Esophagus squamous epithelium (tissue), 5 donors: ENCODE results near the gene NAE1. TPM values are rescaled to one million over a fixed set of nuclear protein-coding genes. Genes with fewer than 3 reads are reported as not detected.

Source experiments
- DNase-seq: peaks from one replicate; lab custom pipeline; 2025; lab: John Stamatoyannopoulos, UW
- H3K27ac ChIP-seq, 4 donors: fragments of 200-600 bp; sonication (generic); one replicate each; pipeline ENCODE4 v1.5.1; 2016 to 2019; ENCODE audit warnings: mild to moderate bottlenecking in 1 of 4
- H3K27me3 ChIP-seq, 4 donors: fragments of 200-600 bp; sonication (generic); 1 replicate in 3 of 4; 2 replicates in 1 of 4; pipeline versions ENCODE4 v1.5.1 to v1.6.0; 2017 to 2021; ENCODE audit warnings: antibody characterized with exemption in 1 of 4
- H3K36me3 ChIP-seq, 3 donors: fragments of 200-600 bp; sonication (generic); one replicate each; pipeline ENCODE4 v1.5.1; 2016 to 2019
- H3K4me1 ChIP-seq, 3 donors: fragments of 200-600 bp; sonication (generic); one replicate each; pipeline ENCODE4 v1.5.1; 2017 to 2019
- H3K4me3 ChIP-seq, 4 donors: fragments of 200-600 bp; sonication (generic); 1 replicate in 3 of 4; 2 replicates in 1 of 4; pipeline ENCODE4 v1.5.1; 2016 to 2019; ENCODE audit warnings: mild to moderate bottlenecking in 2 of 4, moderate library complexity in 1 of 4
- H3K9me3 ChIP-seq, 3 donors: fragments of 200-600 bp; sonication (generic); one replicate each; pipeline ENCODE4 v1.5.1; 2016 to 2019
- CTCF ChIP-seq, 6 experiments: fragments of 450-650 bp in 4 of 6; fragments of 200-600 bp in 2 of 6; sonication (generic) in 2 of 6; IDR thresholded peaks; one replicate each; pipeline ENCODE4 v1.5.1; 2016 to 2019; ENCODE audit warnings: antibody characterized with exemption in 6 of 6, mild to moderate bottlenecking in 4 of 6, moderate library complexity in 4 of 6
- POLR2A ChIP-seq, 4 donors: fragments of 450-650 bp; IDR thresholded peaks; one replicate each; pipeline ENCODE4 v1.6.1; 2017; ENCODE audit warnings: antibody characterized with exemption in 4 of 4, mild to moderate bottlenecking in 4 of 4, moderate library complexity in 3 of 4
- WGBS, 2 donors: methylation state at CpG; one replicate each; pipeline ENCODE4 v1.1.5; 2018; 5-methylcytosine and 5-hydroxymethylcytosine counted together
- intact Hi-C: fragments of 100-400 bp; cut with DNase I; formaldehyde crosslinking; loops from one replicate; pipeline ENCODE4 v1.15.0; 2022
- total RNA-seq, 4 donors: library from RNA; depleted of rRNA; stranded (reverse); fragments of >200 nt; gene quantifications; one replicate each; pipeline ENCODE4 v1.1.0, GENCODE V29; 2016
- donor health status: DM: yes; HTN: yes; CAD: no.

NAE1 gene
- total RNA-seq, 4 donors from 2014 or later: 31.4 to 74.7 (median 45.7) TPM

DNA sequence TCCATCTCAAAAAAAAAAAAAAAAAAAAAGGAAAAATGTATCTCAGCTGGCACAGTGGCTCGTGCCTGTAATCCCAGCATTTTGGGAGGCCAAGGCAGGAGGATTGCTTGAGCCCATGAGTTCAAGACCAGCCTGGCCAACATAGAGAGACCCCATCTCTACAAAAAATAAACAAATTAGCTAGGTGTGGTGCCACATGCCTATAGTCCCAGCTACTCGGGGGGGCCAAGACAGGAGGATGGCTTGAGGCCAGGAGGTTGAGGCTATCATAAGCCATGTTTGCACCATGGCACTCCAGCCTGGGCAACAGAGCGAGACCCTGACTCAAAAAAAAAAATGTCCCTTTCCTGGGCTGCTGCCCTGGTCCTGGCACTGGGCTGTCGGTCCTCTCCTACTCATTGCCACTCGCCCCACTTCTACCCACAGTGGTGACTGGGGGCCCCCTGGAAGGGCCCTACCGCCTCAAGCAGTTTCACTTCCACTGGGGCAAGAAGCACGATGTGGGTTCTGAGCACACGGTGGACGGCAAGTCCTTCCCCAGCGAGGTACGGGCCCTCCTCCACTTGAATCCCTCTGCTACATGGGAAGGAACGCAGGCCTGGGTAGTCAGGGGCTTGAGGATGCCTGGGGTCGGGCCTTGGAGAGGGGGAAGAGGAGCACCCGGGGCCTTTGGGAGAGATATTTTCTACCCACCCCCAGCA lies 19.5 kb upstream of the NAE1 start:
- Histone ChIP-seq H3K36me3 (no peaks in the 10 kb centered on the region), H3K27me3 (peaks cover 0 to 38% (median 4%) of the 10 kb centered on the region in 4 donors), H3K4me3 (no peak overlapping the region), H3K27ac (no peak overlapping the region), H3K4me1 (peaks cover 0 to 2% (median 0%) of the 10 kb centered on the region in 3 donors), H3K9me3 (no peaks in the 10 kb centered on the region)
- WGBS, 2 donors: 68 to 95% methylated on average over 3 to 4 of the region's 14 CpGs
- TF ChIP-seq CTCF (IDR thresholded peaks at IDR 0.05): no peak
- TF ChIP-seq POLR2A (IDR thresholded peaks at IDR 0.05): no peak
- DNase-seq: no peak
- intact Hi-C loops: no loop called here

DNA sequence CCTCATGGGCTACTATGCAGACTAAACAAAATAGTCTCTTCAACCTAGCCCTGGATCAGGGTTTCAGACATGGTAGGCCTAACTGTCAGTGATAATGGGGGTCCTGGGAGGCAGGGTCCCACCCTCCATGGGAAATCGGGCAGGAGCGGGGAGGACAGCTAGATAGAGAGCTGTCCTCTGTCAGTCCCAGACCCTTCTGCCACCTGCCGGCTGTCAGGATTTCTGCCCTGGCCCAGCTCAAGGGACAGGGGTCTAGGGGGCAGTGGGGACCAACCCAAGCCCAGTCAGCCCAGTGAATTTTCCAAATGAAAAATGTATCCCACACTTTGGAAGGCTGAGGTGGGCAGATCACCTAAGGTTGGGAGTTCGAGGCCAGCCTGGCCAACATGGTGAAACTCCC lies 18.8 kb upstream of the NAE1 start:
- intact Hi-C loops: no loop called here
- H3K36me3 ChIP-seq: no peaks in the 10 kb centered on the region
- no peak for DNase-seq
- TF ChIP-seq POLR2A (IDR thresholded peaks at IDR 0.05): no peak
- no peak for TF ChIP-seq CTCF (IDR thresholded peaks at IDR 0.05)
- H3K27ac ChIP-seq: no peak overlapping the region
- no peak overlapping the region for H3K4me3 ChIP-seq
- WGBS, 2 donors: 81% methylated on average over 3 of the region's 4 CpGs; no CpG with 5 or more reads in 1 of the 2 donors
- H3K27me3 ChIP-seq: peaks cover 5 to 45% (median 10%) of the 10 kb centered on the region in 4 donors
- H3K4me1 ChIP-seq: peaks cover 5 to 9% (median 5%) of the 10 kb centered on the region in 3 donors
- no peaks in the 10 kb centered on the region for H3K9me3 ChIP-seq

DNA sequence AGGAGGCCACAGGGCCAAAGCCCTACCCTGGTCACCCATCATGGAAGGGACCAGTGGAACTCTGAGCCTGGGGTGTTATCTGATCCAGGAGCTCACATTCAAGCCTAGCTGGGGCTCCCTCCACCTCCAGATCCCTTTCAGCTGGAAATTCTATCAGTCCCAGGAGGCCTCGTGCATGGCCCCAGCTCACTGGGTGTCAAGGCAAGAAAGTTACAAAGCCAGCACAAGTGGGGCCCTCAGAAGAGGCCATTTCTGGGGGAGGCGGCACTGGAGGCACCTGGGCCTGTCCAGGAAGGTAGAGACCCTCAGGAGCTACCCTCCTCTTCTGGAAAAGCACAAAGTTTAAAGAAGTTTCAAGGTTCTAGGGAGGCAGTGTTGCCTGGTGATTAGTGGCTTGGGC lies 18.2 kb upstream of the NAE1 start:
- no peaks in the 10 kb centered on the region for H3K9me3 ChIP-seq
- WGBS, 2 donors: 100% methylated on average over 1 of the region's 2 CpGs; no CpG with 5 or more reads in 1 of the 2 donors
- TF ChIP-seq POLR2A (IDR thresholded peaks at IDR 0.05): no peak
- TF ChIP-seq CTCF (IDR thresholded peaks at IDR 0.05): no peak
- H3K27ac ChIP-seq: no peak overlapping the region
- intact Hi-C loops: no loop called here
- no peak overlapping the region for H3K4me3 ChIP-seq
- H3K27me3 ChIP-seq: peaks cover 10 to 51% (median 12%) of the 10 kb centered on the region in 4 donors
- no peak for DNase-seq
- no peaks in the 10 kb centered on the region for H3K36me3 ChIP-seq
- peaks cover 10 to 15% (median 11%) of the 10 kb centered on the region in 3 donors for H3K4me1 ChIP-seq

DNA sequence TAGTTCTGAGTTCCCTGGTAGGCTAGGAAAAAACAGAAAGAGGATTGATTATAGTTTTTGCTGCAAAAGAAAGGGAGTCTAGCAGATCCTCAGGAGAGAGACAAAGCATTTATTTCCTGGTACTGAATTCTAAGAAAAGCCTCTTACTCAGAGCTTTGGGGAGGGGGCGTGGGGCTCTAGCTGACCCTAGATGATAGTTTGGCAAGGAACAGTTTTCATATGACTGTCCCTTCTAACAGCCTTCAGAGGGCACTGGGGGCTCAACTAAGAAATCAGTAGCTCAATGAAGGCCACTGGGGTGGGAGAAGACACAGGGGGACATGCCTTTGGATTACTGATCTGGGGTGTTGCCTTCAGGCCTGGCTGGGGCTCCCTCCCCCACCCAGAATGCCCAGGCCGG lies 17.4 kb upstream of the NAE1 start:
- H3K27me3 ChIP-seq: peaks cover 12 to 59% (median 13%) of the 10 kb centered on the region in 4 donors
- H3K4me3 ChIP-seq: no peak overlapping the region
- H3K4me1 ChIP-seq: peaks cover 12 to 17% (median 13%) of the 10 kb centered on the region in 3 donors
- TF ChIP-seq POLR2A (IDR thresholded peaks at IDR 0.05): no peak
- TF ChIP-seq CTCF (IDR thresholded peaks at IDR 0.05): no peak
- no peaks in the 10 kb centered on the region for H3K9me3 ChIP-seq
- 50 to 69% methylated on average over 1 to 2 of the region's 2 CpGs for WGBS, 2 donors
- no peak overlapping the region for H3K27ac ChIP-seq
- DNase-seq: no peak
- intact Hi-C loops: no loop called here
- no peaks in the 10 kb centered on the region for H3K36me3 ChIP-seq

DNA sequence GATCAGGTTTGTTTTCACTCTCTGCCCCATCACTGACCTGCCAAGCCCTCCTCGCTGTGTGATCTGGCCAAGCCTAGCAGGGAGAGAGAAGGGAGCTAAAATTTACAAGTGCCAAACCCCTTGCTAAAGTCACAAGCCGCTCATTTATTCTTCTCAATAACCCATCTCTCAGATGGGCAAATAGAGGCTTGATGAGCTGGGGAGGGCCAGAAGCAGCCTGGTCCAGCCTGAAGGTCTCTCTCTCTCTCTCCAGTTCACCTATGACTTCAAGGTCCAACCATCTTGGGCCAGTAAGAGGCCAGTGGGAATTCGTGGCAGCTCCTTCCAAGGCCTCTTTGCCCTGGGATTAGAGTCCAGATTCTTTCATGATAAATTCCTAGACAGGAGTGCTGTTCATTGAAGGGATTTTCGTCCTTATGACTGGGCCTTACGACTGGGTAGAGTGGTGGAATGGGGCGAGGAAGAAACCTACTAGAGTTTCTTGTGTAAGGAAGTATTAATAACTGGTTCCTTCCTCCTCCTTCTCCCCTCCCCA lies 16.8 kb upstream of the NAE1 start:
- no peak overlapping the region for H3K4me3 ChIP-seq
- no peaks in the 10 kb centered on the region for H3K9me3 ChIP-seq
- H3K4me1 ChIP-seq: peaks cover 12 to 17% (median 13%) of the 10 kb centered on the region in 3 donors
- H3K36me3 ChIP-seq: no peaks in the 10 kb centered on the region
- WGBS, 2 donors: 73 to 88% methylated on average over 6 of the region's 6 CpGs
- H3K27me3 ChIP-seq: peaks cover 12 to 62% (median 13%) of the 10 kb centered on the region in 4 donors
- no peak for TF ChIP-seq CTCF (IDR thresholded peaks at IDR 0.05)
- TF ChIP-seq POLR2A (IDR thresholded peaks at IDR 0.05): no peak
- DNase-seq: no peak
- no peak overlapping the region for H3K27ac ChIP-seq
- intact Hi-C loops: no loop called here
